Measurements from ENCODE around the gene RTN4R. TPM values are rescaled to one million over a fixed set of nuclear protein-coding genes. Genes with fewer than 3 reads are reported as not detected.
"Not testable (repeated sequence)": the region's sequence is repeated elsewhere in the genome, so short reads cannot be mapped to it uniquely, and the experiment has no call there.

Gene RTN4R
- total and polyA plus RNA-seq, 2 experiments from 2014 or later = 10.6 to 38.4 TPM

DNA sequence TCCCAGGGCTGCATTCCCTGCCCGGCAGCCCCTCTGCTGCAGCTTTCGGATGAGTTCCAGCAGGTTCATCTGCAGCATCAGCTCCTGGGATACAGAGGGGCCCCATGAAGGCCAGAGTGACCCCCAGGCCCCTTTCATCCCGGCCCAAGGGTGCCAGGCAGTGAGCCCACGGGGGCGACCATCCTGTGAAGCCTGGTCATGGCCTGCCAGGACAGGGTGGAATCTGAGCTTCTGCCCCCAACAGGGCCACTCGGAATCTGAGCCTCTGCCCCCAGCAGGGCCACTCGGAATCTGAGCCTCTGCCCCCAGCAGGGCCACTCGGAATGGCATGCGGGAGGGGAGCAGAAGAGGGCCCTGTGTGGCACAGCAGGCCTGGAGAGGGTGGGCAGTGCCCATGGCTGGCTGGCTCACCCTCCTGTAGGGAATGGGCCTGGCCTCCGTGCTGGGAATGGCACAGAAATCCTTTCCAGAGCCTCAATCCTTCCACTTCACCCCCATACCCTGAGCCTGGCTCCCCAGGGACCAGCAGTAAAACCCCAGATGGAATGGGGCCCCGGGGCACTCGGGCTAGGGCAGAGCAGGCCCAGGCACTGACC lies 46.7 kb upstream of the RTN4R start:
- H3K36me3 ChIP-seq (ENCODE audit: insufficient read depth); H3K9me2 ChIP-seq (ENCODE audit: insufficient read depth); ATAC-seq; H3K27ac Mint-ChIP-seq; H4K20me1 ChIP-seq (replicated peaks; ENCODE audit: insufficient read depth); H3K27ac ChIP-seq (ENCODE audit: low read depth); H3K36me3 Mint-ChIP-seq (ENCODE audit: low read depth); H2AFZ ChIP-seq; H3K4me1 ChIP-seq (ENCODE audit: insufficient read depth); H3K9me3 Mint-ChIP-seq; DNase-seq (ENCODE audit: low spot score); H3K4me3 ChIP-seq; H3K4me3 Mint-ChIP-seq; H3F3A ChIP-seq (replicated peaks; ENCODE audit: low read depth); H3K27me3 Mint-ChIP-seq (ENCODE audit: insufficient read depth, low read depth, poor library complexity); H3K27me3 ChIP-seq (ENCODE audit: insufficient read depth); H3K4me2 ChIP-seq: not testable (repeated sequence)
- H3K79me2 ChIP-seq (replicated peaks; ENCODE audit: insufficient read depth) = peaks cover 20% of the 10 kb centered on the region
- peaks cover 21% of the 10 kb centered on the region for H3K4me1 Mint-ChIP-seq

DNA sequence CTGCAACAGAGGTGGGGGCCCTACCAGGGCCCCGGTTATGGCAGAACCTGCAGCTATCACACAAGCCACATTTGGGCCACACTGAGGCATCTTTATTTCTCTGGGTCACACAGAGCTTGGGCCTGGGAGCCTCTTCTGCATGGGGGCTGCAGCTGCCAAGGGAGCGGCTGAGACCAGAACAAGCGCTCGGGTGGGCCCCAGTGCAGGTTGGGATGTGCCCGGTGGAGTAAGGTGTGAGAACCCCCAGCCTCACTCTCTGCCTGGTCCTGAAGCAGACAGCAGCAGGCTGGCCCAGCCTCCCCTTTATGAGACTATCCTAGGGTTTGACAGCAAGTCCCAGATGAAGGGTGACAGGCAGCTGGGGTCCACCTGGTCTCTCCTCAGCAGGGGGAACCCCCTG lies 46.1 kb upstream of the RTN4R start:
- H3K27me3 Mint-ChIP-seq (ENCODE audit: insufficient read depth, low read depth, poor library complexity); H3K27ac ChIP-seq (ENCODE audit: low read depth); H3K27me3 ChIP-seq (ENCODE audit: insufficient read depth); H3K36me3 Mint-ChIP-seq (ENCODE audit: low read depth); H3K36me3 ChIP-seq (ENCODE audit: insufficient read depth); H2AFZ ChIP-seq; H3K27ac Mint-ChIP-seq; H3K9me3 Mint-ChIP-seq; H3K9me2 ChIP-seq (ENCODE audit: insufficient read depth); H3K4me2 ChIP-seq; H3K4me3 ChIP-seq; DNase-seq (ENCODE audit: low spot score); ATAC-seq; H3K4me1 ChIP-seq (ENCODE audit: insufficient read depth); H3K4me3 Mint-ChIP-seq; H4K20me1 ChIP-seq (replicated peaks; ENCODE audit: insufficient read depth); H3F3A ChIP-seq (replicated peaks; ENCODE audit: low read depth): not testable (repeated sequence)
- H3K79me2 ChIP-seq (replicated peaks; ENCODE audit: insufficient read depth) = peaks cover 20% of the 10 kb centered on the region
- peaks cover 19% of the 10 kb centered on the region for H3K4me1 Mint-ChIP-seq

DNA sequence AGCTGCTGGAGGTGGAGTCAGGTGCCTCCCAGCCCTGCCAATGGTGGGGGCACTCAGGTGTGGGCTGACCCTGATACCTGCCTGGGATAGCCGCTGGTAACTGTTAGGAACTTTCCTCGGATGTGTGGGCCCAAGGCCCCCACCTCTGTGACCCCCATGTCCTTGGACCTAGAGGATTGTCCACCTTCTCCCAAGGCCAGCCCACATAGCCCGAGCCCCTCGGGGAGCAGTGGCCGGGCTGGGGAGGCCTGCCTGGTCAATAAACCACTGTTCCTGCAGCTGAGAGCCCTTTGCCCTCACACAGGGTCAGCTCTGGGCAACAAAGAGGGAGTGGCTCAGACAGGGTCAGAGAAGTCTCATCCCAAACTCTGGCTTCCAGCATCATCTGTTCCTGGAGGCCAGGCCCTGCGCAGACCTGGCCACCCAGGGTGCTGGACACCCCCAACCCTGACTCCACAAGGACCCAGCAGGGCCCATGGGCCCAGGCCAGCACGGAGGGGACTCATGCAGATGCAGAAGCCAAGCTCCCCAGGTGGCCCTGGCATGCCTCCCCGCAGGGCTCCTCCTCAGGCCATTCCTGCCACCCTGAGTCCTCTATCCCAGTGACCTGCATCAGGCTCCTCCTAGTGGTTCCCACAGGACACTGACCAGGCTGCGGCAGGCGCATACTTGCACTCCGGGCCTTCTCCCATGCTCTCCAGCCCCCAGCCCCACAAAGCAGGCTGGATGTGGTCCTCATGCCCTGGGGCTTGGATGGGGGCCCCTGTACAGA lies 45.4 kb upstream of the RTN4R start:
- H3K9me3 Mint-ChIP-seq; H3K4me3 ChIP-seq; H3K9me2 ChIP-seq (ENCODE audit: insufficient read depth); H3K27me3 Mint-ChIP-seq (ENCODE audit: insufficient read depth, low read depth, poor library complexity); H3K27ac Mint-ChIP-seq; H3K27me3 ChIP-seq (ENCODE audit: insufficient read depth); H3K27ac ChIP-seq (ENCODE audit: low read depth); H3K4me1 ChIP-seq (ENCODE audit: insufficient read depth); H3K36me3 ChIP-seq (ENCODE audit: insufficient read depth); H3K36me3 Mint-ChIP-seq (ENCODE audit: low read depth); H3K4me2 ChIP-seq; H3K4me3 Mint-ChIP-seq; H2AFZ ChIP-seq; H3F3A ChIP-seq (replicated peaks; ENCODE audit: low read depth); H4K20me1 ChIP-seq (replicated peaks; ENCODE audit: insufficient read depth): not testable (repeated sequence)
- peak; percentile 87 for ATAC-seq
- TF ChIP-seq, protein P1, sequence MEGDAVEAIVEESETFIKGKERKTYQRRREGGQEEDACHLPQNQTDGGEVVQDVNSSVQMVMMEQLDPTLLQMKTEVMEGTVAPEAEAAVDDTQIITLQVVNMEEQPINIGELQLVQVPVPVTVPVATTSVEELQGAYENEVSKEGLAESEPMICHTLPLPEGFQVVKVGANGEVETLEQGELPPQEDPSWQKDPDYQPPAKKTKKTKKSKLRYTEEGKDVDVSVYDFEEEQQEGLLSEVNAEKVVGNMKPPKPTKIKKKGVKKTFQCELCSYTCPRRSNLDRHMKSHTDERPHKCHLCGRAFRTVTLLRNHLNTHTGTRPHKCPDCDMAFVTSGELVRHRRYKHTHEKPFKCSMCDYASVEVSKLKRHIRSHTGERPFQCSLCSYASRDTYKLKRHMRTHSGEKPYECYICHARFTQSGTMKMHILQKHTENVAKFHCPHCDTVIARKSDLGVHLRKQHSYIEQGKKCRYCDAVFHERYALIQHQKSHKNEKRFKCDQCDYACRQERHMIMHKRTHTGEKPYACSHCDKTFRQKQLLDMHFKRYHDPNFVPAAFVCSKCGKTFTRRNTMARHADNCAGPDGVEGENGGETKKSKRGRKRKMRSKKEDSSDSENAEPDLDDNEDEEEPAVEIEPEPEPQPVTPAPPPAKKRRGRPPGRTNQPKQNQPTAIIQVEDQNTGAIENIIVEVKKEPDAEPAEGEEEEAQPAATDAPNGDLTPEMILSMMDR (conservative IDR thresholded peaks at IDR 0.05; ENCODE audit: low read depth in 2 of 2) = peak; percentile 26 to 41; a peak in 3 of 4 replicates
- peaks cover 16% of the 10 kb centered on the region for H3K4me1 Mint-ChIP-seq
- H3K79me2 ChIP-seq (replicated peaks; ENCODE audit: insufficient read depth) = peaks cover 16% of the 10 kb centered on the region
- DNase-seq (ENCODE audit: low spot score) = peak; percentile 46
